ENCODE measurements around the gene BUD23.
"Not testable (repeated sequence)": the region's sequence is repeated elsewhere in the genome, so short reads cannot be mapped to it uniquely, and the experiment has no call there.

The BUD23 gene

GRCh38 chr7:73669858-73670385, 13.5 kb upstream of the BUD23 start:
- no peak overlapping the region for H3K4me2 ChIP-seq
- no peak overlapping the region for H3K27ac ChIP-seq
- H3K4me1 ChIP-seq (ENCODE audit: low read depth, poor library complexity, severe bottlenecking), result peaks cover 3% of the 10 kb centered on the region
- no peaks in the 10 kb centered on the region for H3K79me2 ChIP-seq (ENCODE audit: insufficient read depth, low read depth)
- H4K20me1 ChIP-seq (ENCODE audit: insufficient read depth), result no peaks in the 10 kb centered on the region
- H3K9ac ChIP-seq, result no peak overlapping the region
- H3K36me3 ChIP-seq (ENCODE audit: insufficient read depth), result no peaks in the 10 kb centered on the region
- H3K4me3 ChIP-seq (IDR thresholded peaks at IDR 0.05; ENCODE audit: insufficient read depth, low read depth, low read length), result no peak overlapping the region
- TF ChIP-seq CTCF (conservative IDR thresholded peaks at IDR 0.05; ENCODE audit: low read depth, low read length), result no peak
- peaks cover 16% of the 10 kb centered on the region for H3K27me3 ChIP-seq (ENCODE audit: insufficient read depth, low read depth)
- H2AFZ ChIP-seq (ENCODE audit: low read depth), result no peak overlapping the region

GRCh38 chr7:73671322-73671661, 12.1 kb upstream of the BUD23 start:
- Histone ChIP-seq H3K4me1 (ENCODE audit: low read depth, poor library complexity, severe bottlenecking) (peaks cover 3% of the 10 kb centered on the region), H3K36me3 (ENCODE audit: insufficient read depth) (no peaks in the 10 kb centered on the region), H3K4me3 (IDR thresholded peaks at IDR 0.05; ENCODE audit: insufficient read depth, low read depth, low read length) (no peak overlapping the region)

GRCh38 chr7:73671857-73672445, 11.4 kb upstream of the BUD23 start:
- no peak overlapping the region for H3K9ac ChIP-seq
- peaks cover 3% of the 10 kb centered on the region for H3K4me1 ChIP-seq (ENCODE audit: low read depth, poor library complexity, severe bottlenecking)
- no peaks in the 10 kb centered on the region for H3K79me2 ChIP-seq (ENCODE audit: insufficient read depth, low read depth)
- no peak overlapping the region for H3K4me3 ChIP-seq (IDR thresholded peaks at IDR 0.05; ENCODE audit: insufficient read depth, low read depth, low read length)
- H3K36me3 ChIP-seq (ENCODE audit: insufficient read depth), result no peaks in the 10 kb centered on the region
- H3K27me3 ChIP-seq (ENCODE audit: insufficient read depth, low read depth), result no peaks in the 10 kb centered on the region; the same call in 1 of the 2 replicates
- no peak for TF ChIP-seq CTCF (conservative IDR thresholded peaks at IDR 0.05; ENCODE audit: low read depth, low read length)
- H2AFZ ChIP-seq (ENCODE audit: low read depth), result no peak overlapping the region
- H3K27ac ChIP-seq, result no peak overlapping the region
- no peaks in the 10 kb centered on the region for H4K20me1 ChIP-seq (ENCODE audit: insufficient read depth)
- H3K4me2 ChIP-seq, result no peak overlapping the region

More at GRCh38 chr7:73671322-73671661, 12.1 kb upstream of the BUD23 start:
- H4K20me1 ChIP-seq (ENCODE audit: insufficient read depth), result no peaks in the 10 kb centered on the region
- no peak overlapping the region for H3K27ac ChIP-seq
- H3K9ac ChIP-seq, result no peak overlapping the region
- peaks cover 5% of the 10 kb centered on the region for H3K27me3 ChIP-seq (ENCODE audit: insufficient read depth, low read depth)
- no peak overlapping the region for H3K4me2 ChIP-seq
- H3K79me2 ChIP-seq (ENCODE audit: insufficient read depth, low read depth), result no peaks in the 10 kb centered on the region
- H2AFZ ChIP-seq (ENCODE audit: low read depth), result no peak overlapping the region
- no peak for TF ChIP-seq CTCF (conservative IDR thresholded peaks at IDR 0.05; ENCODE audit: low read depth, low read length)

GRCh38 chr7:73674468-73675124, 8.8 kb upstream of the BUD23 start:
- peaks cover 10% of the 10 kb centered on the region for H3K4me1 ChIP-seq (ENCODE audit: low read depth, poor library complexity, severe bottlenecking)
- no peak overlapping the region for H3K27ac ChIP-seq
- H3K27me3 ChIP-seq (ENCODE audit: insufficient read depth, low read depth), result no peaks in the 10 kb centered on the region; the same call in 1 of the 2 replicates
- no peak overlapping the region for H3K4me2 ChIP-seq
- H3K79me2 ChIP-seq (ENCODE audit: insufficient read depth, low read depth), result peaks cover 11% of the 10 kb centered on the region; the same call in 1 of the 2 replicates
- no peak for TF ChIP-seq CTCF (conservative IDR thresholded peaks at IDR 0.05; ENCODE audit: low read depth, low read length)
- no peak overlapping the region for H3K9ac ChIP-seq
- H2AFZ ChIP-seq (ENCODE audit: low read depth), result no peak overlapping the region
- no peaks in the 10 kb centered on the region for H3K36me3 ChIP-seq (ENCODE audit: insufficient read depth)
- H4K20me1 ChIP-seq (ENCODE audit: insufficient read depth), result no peaks in the 10 kb centered on the region
- no peak overlapping the region for H3K4me3 ChIP-seq (IDR thresholded peaks at IDR 0.05; ENCODE audit: insufficient read depth, low read depth, low read length)

- not testable (repeated sequence) for H3K27me3 ChIP-seq (ENCODE audit: insufficient read depth, low read depth); H4K20me1 ChIP-seq (ENCODE audit: insufficient read depth); H3K4me2 ChIP-seq; H3K36me3 ChIP-seq (ENCODE audit: insufficient read depth); H3K9ac ChIP-seq; H3K27ac ChIP-seq; H3K4me3 ChIP-seq (IDR thresholded peaks at IDR 0.05; ENCODE audit: insufficient read depth, low read depth, low read length); H2AFZ ChIP-seq (ENCODE audit: low read depth)
- H3K4me1 ChIP-seq (ENCODE audit: low read depth, poor library complexity, severe bottlenecking), result peaks cover 25% of the 10 kb centered on the region
- peaks cover 17% of the 10 kb centered on the region for H3K79me2 ChIP-seq (ENCODE audit: insufficient read depth, low read depth)
Observed at GRCh38 chr7:73676062-73676461, 7.3 kb upstream of the BUD23 start.
